NCI-H748 (cell line): ENCODE data around the gene SLC35F6.
"Not testable (repeated sequence)": the region's sequence is repeated elsewhere in the genome, so short reads cannot be mapped to it uniquely, and the experiment has no call there.

Experiments used
- DNase-seq: peaks from one replicate; lab custom pipeline; 2025; ENCODE audit not compliant: unreplicated experiment; lab: John Stamatoyannopoulos, UW

SLC35F6 gene

DNA sequence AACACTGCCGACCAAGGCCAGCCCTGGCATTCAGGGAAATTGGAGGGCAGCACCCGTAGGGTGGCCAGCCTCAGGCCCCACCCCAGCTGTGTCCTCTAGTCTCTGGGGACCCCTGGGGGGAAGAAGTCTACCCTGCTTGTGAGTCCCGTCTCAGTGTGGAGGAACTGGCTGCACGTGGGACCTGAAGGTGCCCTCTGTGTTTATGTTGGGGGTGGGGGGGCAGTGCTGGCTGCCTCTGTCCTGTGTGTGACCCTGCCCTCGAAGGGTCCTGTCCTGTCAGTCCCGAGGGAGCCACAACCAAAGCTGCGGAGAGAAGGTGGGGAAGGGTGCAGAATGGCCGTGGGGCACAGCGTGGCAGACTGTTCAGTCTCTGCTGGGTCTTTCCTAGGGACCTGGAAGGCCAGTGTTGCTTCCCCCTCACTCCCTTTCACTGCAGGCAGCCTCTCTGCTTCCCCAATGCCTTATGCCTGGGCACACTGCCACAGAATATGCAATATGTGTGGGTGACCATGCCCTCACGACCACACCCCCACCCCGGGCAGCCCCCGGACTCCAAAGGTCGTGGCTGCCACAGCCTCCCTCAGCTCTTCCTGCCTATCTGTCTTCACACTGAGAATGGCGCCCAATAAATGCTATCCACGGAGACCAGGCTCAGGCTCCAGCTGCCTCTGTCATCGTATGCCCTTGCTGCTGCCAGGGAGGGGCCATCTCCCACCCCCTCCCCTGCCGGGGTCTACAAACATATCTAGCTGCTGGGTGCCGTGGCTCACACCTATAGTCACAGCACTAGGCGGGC is 33.3 kb upstream of the SLC35F6 start:
- DNase-seq: no peak

DNA sequence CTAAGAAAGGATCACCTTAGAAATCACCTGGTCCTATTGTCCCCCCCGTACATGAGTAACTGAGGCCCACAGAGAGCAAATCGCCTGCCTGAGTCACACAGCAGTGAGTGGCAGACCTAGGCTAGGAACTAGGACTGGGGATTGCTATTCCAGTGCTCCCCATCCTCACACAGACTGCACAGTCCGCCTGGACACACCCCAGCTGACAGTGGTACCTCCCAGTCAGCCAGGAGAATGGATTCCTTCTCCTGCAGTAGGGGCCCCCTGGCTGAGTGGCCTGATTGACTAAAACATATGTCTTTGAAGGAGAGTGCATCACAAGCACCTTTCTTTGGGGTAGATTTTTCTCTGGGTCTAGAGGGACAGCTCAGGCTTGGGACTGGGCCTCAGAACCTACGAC is 32.4 kb upstream of the SLC35F6 start:
- DNase-seq: no peak

DNA sequence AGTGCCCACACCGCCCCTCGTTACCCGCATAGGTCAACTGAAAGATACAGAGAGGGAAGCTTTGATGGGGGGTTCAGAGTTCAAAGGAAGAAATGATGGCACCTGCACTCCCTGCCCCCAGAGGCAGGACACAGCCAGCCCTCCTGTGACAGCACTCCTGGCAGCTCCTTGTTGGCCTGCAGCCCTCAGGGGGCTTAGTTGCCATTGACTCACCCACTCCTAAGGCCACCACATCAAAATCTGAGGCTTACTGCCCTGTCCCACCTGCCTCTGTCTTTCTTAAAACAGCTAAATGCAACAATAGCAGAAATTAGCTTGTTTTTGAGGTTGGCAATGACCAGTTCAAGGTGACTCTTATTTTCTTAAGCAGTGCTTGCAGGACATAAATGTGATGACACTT is 31.6 kb upstream of the SLC35F6 start:
- DNase-seq: no peak

GRCh38 chr2:26733413-26733812 is 30.7 kb upstream of the SLC35F6 start:
- DNase-seq: no peak

GRCh38 chr2:26735097-26735496 is 29.0 kb upstream of the SLC35F6 start:
- DNase-seq: no peak

GRCh38 chr2:26735883-26736588 is 28.0 kb upstream of the SLC35F6 start:
- no peak for DNase-seq

- no peak for DNase-seq
Observed at GRCh38 chr2:26737221-26737620, 26.9 kb upstream of the SLC35F6 start.

DNA sequence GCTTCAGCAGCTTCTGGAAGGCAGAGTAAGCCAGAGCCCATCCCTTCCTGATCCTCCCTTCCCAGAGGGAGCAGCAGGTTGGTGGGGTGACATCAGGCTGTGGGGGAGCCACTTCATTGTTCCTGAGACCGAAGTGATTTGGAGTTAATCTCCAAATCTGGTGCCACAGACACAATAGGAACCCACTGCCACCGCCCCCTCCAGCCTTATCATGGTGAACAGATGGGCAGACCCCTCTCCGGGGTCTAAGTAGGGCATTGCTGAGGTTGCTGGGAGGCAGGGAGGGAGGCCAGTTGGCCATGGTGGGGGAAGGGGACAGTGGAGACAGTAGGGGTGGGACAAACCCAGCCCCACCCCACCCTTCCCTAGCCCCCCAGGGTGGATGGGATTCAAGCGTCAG is 25.6 kb upstream of the SLC35F6 start:
- no peak for DNase-seq

- DNase-seq: no peak
Observed at GRCh38 chr2:26739514-26739913, 24.6 kb upstream of the SLC35F6 start.

DNA sequence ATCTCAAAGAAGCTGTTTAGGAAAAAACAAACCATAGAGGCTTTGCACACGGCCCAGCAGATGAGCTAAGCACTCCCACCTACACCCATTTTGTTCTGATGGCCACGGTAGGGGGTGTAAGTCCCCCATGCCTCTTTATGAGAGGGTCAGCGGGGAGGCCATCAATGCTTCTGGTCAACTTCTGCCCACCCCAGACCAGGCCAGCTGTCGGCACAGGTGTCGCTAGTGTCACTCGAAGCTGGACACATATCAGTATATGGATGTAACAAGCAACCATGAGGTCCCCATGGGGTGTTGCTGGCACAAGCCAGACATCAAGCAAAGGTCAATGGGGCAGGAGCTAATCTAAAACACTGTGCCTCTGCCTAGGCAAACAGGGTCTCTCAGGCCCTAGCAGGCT is 23.7 kb upstream of the SLC35F6 start:
- DNase-seq: no peak

- DNase-seq: no peak
Observed at GRCh38 chr2:26740890-26741302, 23.2 kb upstream of the SLC35F6 start.

DNA sequence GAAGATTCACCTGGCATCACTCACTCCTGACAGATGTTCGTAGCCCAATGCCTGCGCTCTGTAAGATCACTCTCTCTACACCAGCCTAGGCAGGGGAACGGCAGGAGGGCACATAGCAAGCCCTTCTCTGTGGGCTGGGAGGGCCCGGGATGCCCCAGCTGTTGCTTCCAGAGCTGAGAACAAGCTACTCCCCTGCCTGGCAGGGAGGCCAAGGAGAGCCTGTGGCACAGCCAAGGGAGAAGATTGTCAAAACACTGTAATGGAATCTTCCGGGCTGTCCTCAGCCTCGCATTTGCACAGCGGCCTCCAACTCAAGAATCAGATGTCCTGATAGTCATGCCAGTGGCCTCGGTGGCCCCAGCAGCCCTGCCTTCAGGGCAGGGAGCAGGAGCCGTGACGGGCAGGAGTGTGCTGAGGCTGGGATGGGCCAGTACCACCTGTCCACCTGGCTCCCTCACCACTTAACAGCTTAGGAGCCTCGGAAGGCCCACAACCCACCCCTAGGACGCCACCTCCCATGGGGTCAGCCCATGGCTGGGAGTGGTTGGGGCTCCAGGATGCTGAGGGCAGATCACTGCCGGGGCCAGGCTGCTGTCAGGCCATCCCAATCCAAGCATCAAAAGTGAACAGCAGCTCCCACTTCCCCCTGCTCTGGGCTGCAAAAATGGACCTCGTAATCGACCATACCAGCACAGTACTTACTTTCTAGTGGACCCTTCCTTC is 21.9 kb upstream of the SLC35F6 start:
- no peak for DNase-seq

GRCh38 chr2:26743852-26744251 is 20.2 kb upstream of the SLC35F6 start:
- no peak for DNase-seq

DNA sequence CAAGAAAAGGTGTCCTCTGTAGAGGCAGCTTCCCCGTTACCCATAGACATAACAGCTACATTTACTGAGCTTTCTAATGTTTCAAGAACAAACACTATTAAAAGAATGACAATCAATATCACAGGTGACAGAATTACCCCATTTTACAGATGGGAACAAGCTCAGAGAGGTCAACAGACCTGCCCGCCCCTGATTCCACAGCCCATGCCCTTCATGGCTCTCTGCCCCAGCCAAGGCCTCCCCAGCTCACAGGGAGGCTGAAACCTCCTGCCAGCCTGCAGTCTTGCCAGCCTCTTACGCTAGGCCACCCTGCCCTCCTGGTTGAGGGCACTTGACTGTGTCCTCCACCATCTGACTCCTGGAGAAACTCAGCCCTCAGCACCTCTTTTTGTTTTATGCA is 19.1 kb upstream of the SLC35F6 start:
- DNase-seq: no peak

GRCh38 chr2:26745609-26746327 is 18.3 kb upstream of the SLC35F6 start:
- peak; percentile 70 for DNase-seq

DNA sequence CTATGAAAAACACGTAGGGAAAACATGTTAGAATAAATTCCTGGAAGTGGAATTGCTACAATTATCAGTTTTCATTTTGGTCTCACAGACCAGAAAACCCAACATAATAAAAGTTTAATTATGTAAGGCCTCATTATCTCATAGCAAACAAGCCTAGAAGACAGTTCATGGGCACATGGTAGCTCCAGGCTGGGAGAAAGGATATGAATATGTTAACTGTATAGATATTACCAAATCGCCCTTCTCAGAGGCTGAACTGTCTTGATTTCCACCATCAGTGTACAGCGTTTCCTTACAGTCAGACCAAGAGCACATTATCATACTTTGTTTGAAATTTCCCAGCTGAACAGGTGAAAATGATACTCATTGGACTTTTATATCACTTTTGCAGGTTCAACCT is 17.1 kb upstream of the SLC35F6 start:
- DNase-seq: no peak

DNA sequence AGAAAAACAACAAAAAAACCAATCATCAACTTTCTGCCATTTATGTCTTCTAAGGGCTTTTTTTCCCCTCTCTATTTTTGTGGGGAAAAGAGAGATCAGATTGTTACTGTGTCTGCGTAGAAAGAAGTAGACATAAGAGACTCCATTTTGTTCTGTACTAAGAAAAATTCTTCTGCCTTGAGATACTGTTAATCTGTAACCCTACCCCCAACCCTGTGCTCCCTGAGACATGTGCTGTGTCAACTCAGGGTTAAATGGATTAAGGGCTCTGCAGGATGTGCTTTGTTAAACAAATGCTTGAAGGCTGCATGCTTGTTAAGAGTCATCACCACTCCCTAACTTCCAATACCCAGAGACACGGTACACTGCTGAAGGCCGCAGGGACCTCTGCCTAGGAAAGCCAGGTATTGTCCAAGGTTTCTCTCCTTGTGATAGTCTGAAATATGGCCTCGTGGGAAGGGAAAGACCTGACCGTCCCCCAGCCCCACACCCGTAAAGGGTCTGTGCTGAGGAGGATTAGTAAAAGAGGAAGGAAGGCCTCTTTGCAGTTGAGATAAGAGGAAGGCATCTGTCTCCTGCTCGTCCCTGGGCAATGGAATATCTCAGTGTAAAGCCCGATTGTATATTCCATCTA is 14.2 kb upstream of the SLC35F6 start:
- DNase-seq: not testable (repeated sequence)

DNA sequence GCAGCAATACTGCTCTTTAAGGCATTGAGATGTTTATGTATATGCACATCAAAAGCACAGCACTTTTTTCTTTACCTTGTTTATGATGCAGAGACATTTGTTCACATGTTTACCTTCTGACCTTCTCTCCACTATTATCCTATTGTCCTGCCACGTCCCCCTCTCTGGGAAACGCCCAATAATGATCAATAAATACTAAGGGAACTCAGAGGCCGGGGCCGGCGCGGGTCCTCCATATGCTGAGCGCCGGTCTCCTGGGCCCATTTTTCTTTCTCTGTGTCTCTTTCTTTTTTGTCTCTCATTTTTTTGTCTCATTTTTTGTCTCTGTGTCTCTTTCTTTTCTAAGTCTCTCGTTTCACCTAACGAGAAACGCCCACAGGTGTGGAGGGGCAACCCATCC is 13.6 kb upstream of the SLC35F6 start:
- DNase-seq: not testable (repeated sequence)

- DNase-seq: no peak
Observed at GRCh38 chr2:26752656-26753055, 11.4 kb upstream of the SLC35F6 start.

DNA sequence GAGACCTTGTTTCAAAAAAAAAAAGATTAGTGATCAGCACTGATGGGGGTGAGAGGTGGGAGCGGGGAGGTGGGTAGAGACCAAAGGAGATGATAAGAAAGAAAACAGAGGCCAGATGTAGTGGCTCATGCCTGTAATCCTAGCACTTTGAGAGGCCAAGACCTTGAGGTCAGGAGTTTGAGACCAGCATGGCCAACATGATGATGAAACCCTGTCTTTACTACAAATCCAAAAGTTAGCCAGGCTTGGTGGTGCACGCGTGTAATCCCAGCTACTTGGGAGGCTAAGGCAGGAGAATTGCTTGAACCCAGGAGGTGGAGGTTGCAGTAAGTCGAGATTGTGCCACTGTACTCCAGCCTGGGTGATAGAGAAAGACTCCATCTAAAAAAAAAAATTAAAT is 9.5 kb upstream of the SLC35F6 start:
- DNase-seq: no peak
